Progenitor cell of endocrine pancreas (in vitro differentiated cells): ENCODE data around the gene AMER2. TPM values are rescaled to one million over a fixed set of nuclear protein-coding genes. Genes with fewer than 3 reads are reported as not detected.

ENCODE experiments used
- DNase-seq: peaks from one replicate; pipeline ENCODE4 v3.0.0; 2021; ENCODE audit warnings: low spot score; ENCODE audit not compliant: unreplicated experiment
- H3K27ac Mint-ChIP-seq: 2 replicates; pipeline ENCODE4 v1.8.0; 2021; ENCODE audit warnings: mild to moderate bottlenecking, moderate library complexity, mixed read lengths
- H3K27me3 Mint-ChIP-seq: 2 replicates; pipeline ENCODE4 v1.8.0; 2021; ENCODE audit warnings: mixed read lengths
- H3K36me3 Mint-ChIP-seq: 2 replicates; pipeline ENCODE4 v1.8.0; 2022; ENCODE audit warnings: mixed read lengths; ENCODE audit not compliant: insufficient read depth
- H3K4me1 Mint-ChIP-seq: 2 replicates; pipeline ENCODE4 v1.8.0; 2021; ENCODE audit warnings: low read depth, mixed read lengths
- H3K4me3 Mint-ChIP-seq: 2 replicates; pipeline ENCODE4 v1.8.0; 2021; ENCODE audit warnings: low read depth, mild to moderate bottlenecking, moderate library complexity, mixed read lengths
- H3K9me3 Mint-ChIP-seq: 2 replicates; pipeline ENCODE4 v1.8.0; 2021; ENCODE audit warnings: low read depth, mixed read lengths
- total RNA-seq: library from RNA; stranded (reverse); gene quantifications from 2 replicates; pipeline ENCODE4 v1.2.1, GENCODE V29; 2021
- TF ChIP-seq, protein P1 (sequence below): fragments of 200-600 bp; sonication (generic); IDR thresholded peaks from one replicate; pipeline ENCODE4 v1.5.0; 2021; ENCODE audit warnings: antibody characterized with exemption, mild to moderate bottlenecking; ENCODE audit not compliant: unreplicated experiment

AMER2 gene
- total RNA-seq, 1 donor from 2014 or later = 0.05 TPM

DNA sequence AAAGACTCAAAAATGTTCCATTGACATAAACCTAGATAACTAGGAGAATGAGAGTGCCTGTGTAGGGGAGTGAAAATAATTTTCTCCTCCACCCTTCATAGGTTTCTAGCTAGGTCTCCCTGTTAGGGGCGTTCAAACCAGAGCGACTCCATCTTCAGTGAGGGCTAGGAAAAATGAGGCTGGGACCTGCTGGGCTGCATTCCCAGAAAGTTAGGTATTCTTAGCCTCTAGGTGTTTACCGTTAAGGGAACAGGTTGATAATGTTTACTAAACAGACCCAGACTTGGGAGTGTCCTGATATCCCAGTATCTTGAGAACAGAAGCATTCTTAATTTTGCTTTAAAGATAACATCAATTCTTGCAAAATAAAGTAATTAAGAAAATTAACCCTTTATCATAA lies 56.0 kb downstream of the AMER2 start:
- no peak overlapping the region for H3K27ac Mint-ChIP-seq
- no peaks in the 10 kb centered on the region for H3K36me3 Mint-ChIP-seq
- peaks cover 15% of the 10 kb centered on the region for H3K27me3 Mint-ChIP-seq
- no peak overlapping the region for H3K4me3 Mint-ChIP-seq
- no peaks in the 10 kb centered on the region for H3K9me3 Mint-ChIP-seq
- TF ChIP-seq, protein P1, sequence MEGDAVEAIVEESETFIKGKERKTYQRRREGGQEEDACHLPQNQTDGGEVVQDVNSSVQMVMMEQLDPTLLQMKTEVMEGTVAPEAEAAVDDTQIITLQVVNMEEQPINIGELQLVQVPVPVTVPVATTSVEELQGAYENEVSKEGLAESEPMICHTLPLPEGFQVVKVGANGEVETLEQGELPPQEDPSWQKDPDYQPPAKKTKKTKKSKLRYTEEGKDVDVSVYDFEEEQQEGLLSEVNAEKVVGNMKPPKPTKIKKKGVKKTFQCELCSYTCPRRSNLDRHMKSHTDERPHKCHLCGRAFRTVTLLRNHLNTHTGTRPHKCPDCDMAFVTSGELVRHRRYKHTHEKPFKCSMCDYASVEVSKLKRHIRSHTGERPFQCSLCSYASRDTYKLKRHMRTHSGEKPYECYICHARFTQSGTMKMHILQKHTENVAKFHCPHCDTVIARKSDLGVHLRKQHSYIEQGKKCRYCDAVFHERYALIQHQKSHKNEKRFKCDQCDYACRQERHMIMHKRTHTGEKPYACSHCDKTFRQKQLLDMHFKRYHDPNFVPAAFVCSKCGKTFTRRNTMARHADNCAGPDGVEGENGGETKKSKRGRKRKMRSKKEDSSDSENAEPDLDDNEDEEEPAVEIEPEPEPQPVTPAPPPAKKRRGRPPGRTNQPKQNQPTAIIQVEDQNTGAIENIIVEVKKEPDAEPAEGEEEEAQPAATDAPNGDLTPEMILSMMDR = no peak
- H3K4me1 Mint-ChIP-seq = peaks cover 4% of the 10 kb centered on the region
- no peak for DNase-seq

DNA sequence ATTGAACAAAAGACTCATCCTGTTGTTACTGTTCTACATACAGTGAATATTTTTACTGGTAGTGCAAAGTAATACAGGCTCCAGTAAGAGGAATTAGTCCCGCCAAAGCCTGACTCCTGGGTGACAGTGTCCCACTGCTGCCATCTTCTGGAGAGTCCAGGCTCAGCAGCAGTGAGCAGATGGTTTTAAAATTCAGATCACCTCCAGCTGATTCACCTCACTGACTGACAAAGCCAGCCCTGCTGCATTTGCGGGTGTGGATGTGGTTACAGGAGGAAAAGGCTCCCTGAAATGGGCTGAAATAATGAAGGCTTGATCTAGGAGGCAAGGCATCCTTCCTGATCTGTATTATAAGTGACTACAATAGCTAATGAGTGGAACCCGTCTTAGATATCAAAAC lies 57.9 kb downstream of the AMER2 start:
- TF ChIP-seq, protein P1 = peak; percentile 84
- no peak overlapping the region for H3K27ac Mint-ChIP-seq
- no peak overlapping the region for H3K4me3 Mint-ChIP-seq
- H3K36me3 Mint-ChIP-seq = no peaks in the 10 kb centered on the region
- H3K9me3 Mint-ChIP-seq = no peaks in the 10 kb centered on the region
- peaks cover 4% of the 10 kb centered on the region for H3K4me1 Mint-ChIP-seq
- peak; percentile 73 for DNase-seq
- H3K27me3 Mint-ChIP-seq = peaks cover 15% of the 10 kb centered on the region

DNA sequence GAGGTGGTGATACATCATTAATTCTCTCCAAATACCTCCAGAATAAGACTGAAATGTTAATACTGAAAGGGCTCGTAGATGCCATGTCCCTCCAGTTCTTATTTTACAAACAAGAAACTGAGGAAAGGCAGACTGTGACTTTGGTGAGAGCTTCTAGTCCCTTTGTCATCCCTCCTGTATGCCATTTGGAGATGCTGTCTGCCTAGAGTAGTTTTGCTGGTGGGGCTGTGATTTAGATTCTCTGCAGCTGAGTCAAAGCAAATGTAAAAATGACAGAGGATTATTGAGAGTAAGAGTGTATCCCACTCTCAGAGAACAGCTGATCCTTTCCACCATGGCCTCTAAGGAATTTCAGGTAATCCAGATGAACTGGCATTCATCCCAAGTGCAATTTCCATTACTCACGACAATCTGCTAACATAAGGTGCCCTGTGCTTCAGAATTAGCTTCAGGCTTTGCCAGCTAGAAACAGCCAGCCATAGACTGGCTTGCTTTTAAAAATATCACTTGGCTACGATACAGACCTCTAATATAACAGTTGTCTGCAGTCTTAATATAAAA lies 59.3 kb downstream of the AMER2 start:
- Mint-ChIP-seq H3K4me3 (no peak overlapping the region), H3K36me3 (no peaks in the 10 kb centered on the region), H3K27ac (no peak overlapping the region), H3K27me3 (peaks cover 9% of the 10 kb centered on the region), H3K9me3 (no peaks in the 10 kb centered on the region), H3K4me1 (peaks cover 4% of the 10 kb centered on the region)
- TF ChIP-seq, protein P1 = no peak
- DNase-seq = no peak

Other genes with a start within 250 kb of the AMER2 start
- 0.26 and 0.49 TPM in 2 replicates for gene PABPC3, start 76.2 kb downstream of the AMER2 start, total RNA-seq
- 9.3 and 9.6 TPM in 2 replicates for gene MTMR6, start 115.2 kb upstream of the AMER2 start, total RNA-seq
- gene NUP58, start 129.3 kb upstream of the AMER2 start, total RNA-seq = 56.5 and 61.5 TPM in 2 replicates
- 0.38 and 0.49 TPM in 2 replicates for gene ATP8A2, start 199.7 kb upstream of the AMER2 start, total RNA-seq